Memory B cell (primary cell): ENCODE measurements around the gene ARMC7.
A peak's percentile ranks its signal among the peaks of the same experiment; 100 is the strongest.

Experiments used
- ATAC-seq: fragments of 150-1000 bp; cut with Tn5 transposase; 2 replicates; pipeline ENCODE4 v1.10.0; 2021; ENCODE audit warnings: low read depth, mild to moderate bottlenecking, moderate library complexity
- DNase-seq, 2 donors: peaks; one replicate each; pipeline ENCODE4 v3.0.0; 2022; ENCODE audit warnings: low spot score in 2 of 2
- H3K27ac Mint-ChIP-seq: one replicate; pipeline ENCODE4 v1.8.0; 2022; ENCODE audit warnings: mild to moderate bottlenecking, moderate library complexity, mixed read lengths
- H3K27me3 Mint-ChIP-seq: one replicate; pipeline ENCODE4 v1.8.0; 2022; ENCODE audit warnings: mixed read lengths
- H3K36me3 Mint-ChIP-seq: one replicate; pipeline ENCODE4 v1.8.0; 2022; ENCODE audit warnings: mild to moderate bottlenecking, mixed read lengths
- H3K4me1 Mint-ChIP-seq: one replicate; pipeline ENCODE4 v1.8.0; 2022; ENCODE audit warnings: mixed read lengths
- H3K4me3 Mint-ChIP-seq: one replicate; pipeline ENCODE4 v1.8.0; 2022; ENCODE audit warnings: mild to moderate bottlenecking, moderate library complexity, mixed read lengths
- H3K9me3 Mint-ChIP-seq: one replicate; pipeline ENCODE4 v1.8.0; 2022; ENCODE audit warnings: mixed read lengths

Gene ARMC7

GRCh38 chr17:75086496-75087181 is 23.1 kb upstream of the ARMC7 start:
- Mint-ChIP-seq H3K36me3 (no peaks in the 10 kb centered on the region), H3K27ac (no peak overlapping the region), H3K9me3 (no peaks in the 10 kb centered on the region), H3K4me3 (peak overlapping the region; percentile 56), H3K27me3 (peaks cover 5% of the 10 kb centered on the region), H3K4me1 (peaks cover 16% of the 10 kb centered on the region)
- no peak for ATAC-seq
- DNase-seq = no peak

- Mint-ChIP-seq H3K4me3 (peak overlapping the region; percentile 73), H3K27me3 (peaks cover 5% of the 10 kb centered on the region), H3K9me3 (no peaks in the 10 kb centered on the region), H3K4me1 (peaks cover 16% of the 10 kb centered on the region), H3K36me3 (no peaks in the 10 kb centered on the region), H3K27ac (no peak overlapping the region)
- DNase-seq = no peak
- no peak for ATAC-seq
Observed at GRCh38 chr17:75087182-75087557, 22.6 kb upstream of the ARMC7 start.

GRCh38 chr17:75087558-75088453 is 22.0 kb upstream of the ARMC7 start, which contains the start of gene SLC16A5:
Gene SLC16A5 (plus strand): TSS chr17:75087954. CDS start chr17:75093637, 5,683 bp downstream.
- Mint-ChIP-seq H3K27me3 (peaks cover 2% of the 10 kb centered on the region), H3K4me3 (peak within 1 kb of the TSS; percentile 83), H3K9me3 (no peaks in the 10 kb centered on the region), H3K36me3 (no peaks in the 10 kb centered on the region), H3K4me1 (peaks cover 18% of the 10 kb centered on the region), H3K27ac (peak within 1 kb of the TSS; percentile 76)
- peak in 1 of 2 donors; percentile 47 for DNase-seq
- peak; percentile 66 for ATAC-seq

GRCh38 chr17:75088465-75089417 is 21.0 kb upstream of the ARMC7 start:
- H3K27ac Mint-ChIP-seq = peak overlapping the region; percentile 76
- ATAC-seq = no peak
- no peaks in the 10 kb centered on the region for H3K36me3 Mint-ChIP-seq

GRCh38 chr17:75090871-75091854 is 18.6 kb upstream of the ARMC7 start:
- ATAC-seq (no peak), DNase-seq (no peak)
- Mint-ChIP-seq H3K36me3 (no peaks in the 10 kb centered on the region), H3K27me3 (no peaks in the 10 kb centered on the region), H3K27ac (no peak overlapping the region), H3K9me3 (no peaks in the 10 kb centered on the region), H3K4me1 (peaks cover 18% of the 10 kb centered on the region), H3K4me3 (no peak overlapping the region)

More at GRCh38 chr17:75088465-75089417, 21.0 kb upstream of the ARMC7 start:
- H3K4me3 Mint-ChIP-seq = peak overlapping the region; percentile 83
- peaks cover 2% of the 10 kb centered on the region for H3K27me3 Mint-ChIP-seq
- peaks cover 18% of the 10 kb centered on the region for H3K4me1 Mint-ChIP-seq
- no peak for DNase-seq
- no peaks in the 10 kb centered on the region for H3K9me3 Mint-ChIP-seq

GRCh38 chr17:75091855-75092327 is 17.9 kb upstream of the ARMC7 start:
- peaks cover 14% of the 10 kb centered on the region for H3K4me1 Mint-ChIP-seq
- no peak overlapping the region for H3K4me3 Mint-ChIP-seq
- no peaks in the 10 kb centered on the region for H3K9me3 Mint-ChIP-seq
- no peak overlapping the region for H3K27ac Mint-ChIP-seq
- no peaks in the 10 kb centered on the region for H3K27me3 Mint-ChIP-seq
- no peak for ATAC-seq
- no peak for DNase-seq
- no peaks in the 10 kb centered on the region for H3K36me3 Mint-ChIP-seq

- Mint-ChIP-seq H3K4me1 (peaks cover 11% of the 10 kb centered on the region), H3K9me3 (no peaks in the 10 kb centered on the region), H3K36me3 (no peaks in the 10 kb centered on the region), H3K27ac (no peak overlapping the region), H3K4me3 (no peak overlapping the region), H3K27me3 (no peaks in the 10 kb centered on the region)
- ATAC-seq = no peak
- no peak for DNase-seq
Observed at GRCh38 chr17:75093548-75094158, 16.1 kb upstream of the ARMC7 start.

- Mint-ChIP-seq H3K9me3 (no peaks in the 10 kb centered on the region), H3K27ac (no peak overlapping the region), H3K4me3 (no peak overlapping the region), H3K27me3 (no peaks in the 10 kb centered on the region), H3K4me1 (peaks cover 14% of the 10 kb centered on the region), H3K36me3 (no peaks in the 10 kb centered on the region)
- no peak for DNase-seq
- no peak for ATAC-seq
Observed at GRCh38 chr17:75094871-75095399, 14.8 kb upstream of the ARMC7 start.

GRCh38 chr17:75096082-75096625 is 13.6 kb upstream of the ARMC7 start:
- H3K36me3 Mint-ChIP-seq = peaks cover 2% of the 10 kb centered on the region
- no peak overlapping the region for H3K4me3 Mint-ChIP-seq
- H3K27ac Mint-ChIP-seq = no peak overlapping the region
- H3K9me3 Mint-ChIP-seq = no peaks in the 10 kb centered on the region
- DNase-seq (no peak), ATAC-seq (no peak)
- H3K27me3 Mint-ChIP-seq = no peaks in the 10 kb centered on the region
- H3K4me1 Mint-ChIP-seq = peaks cover 13% of the 10 kb centered on the region

- Mint-ChIP-seq H3K9me3 (no peaks in the 10 kb centered on the region), H3K27me3 (no peaks in the 10 kb centered on the region), H3K27ac (no peak overlapping the region), H3K4me1 (peaks cover 9% of the 10 kb centered on the region), H3K36me3 (peaks cover 2% of the 10 kb centered on the region), H3K4me3 (no peak overlapping the region)
- ATAC-seq (no peak), DNase-seq (no peak)
Observed at GRCh38 chr17:75097865-75098264, 11.9 kb upstream of the ARMC7 start.

GRCh38 chr17:75098861-75099260 is 10.9 kb upstream of the ARMC7 start:
- ATAC-seq = no peak
- Mint-ChIP-seq H3K4me3 (no peak overlapping the region), H3K36me3 (peaks cover 2% of the 10 kb centered on the region), H3K4me1 (peaks cover 10% of the 10 kb centered on the region), H3K9me3 (no peaks in the 10 kb centered on the region), H3K27ac (no peak overlapping the region), H3K27me3 (no peaks in the 10 kb centered on the region)
- DNase-seq = no peak
